ENCODE results near the gene SPRR2G.
"Not testable (repeated sequence)": the region's sequence is repeated elsewhere in the genome, so short reads cannot be mapped to it uniquely, and the experiment has no call there.

The SPRR2G gene

DNA sequence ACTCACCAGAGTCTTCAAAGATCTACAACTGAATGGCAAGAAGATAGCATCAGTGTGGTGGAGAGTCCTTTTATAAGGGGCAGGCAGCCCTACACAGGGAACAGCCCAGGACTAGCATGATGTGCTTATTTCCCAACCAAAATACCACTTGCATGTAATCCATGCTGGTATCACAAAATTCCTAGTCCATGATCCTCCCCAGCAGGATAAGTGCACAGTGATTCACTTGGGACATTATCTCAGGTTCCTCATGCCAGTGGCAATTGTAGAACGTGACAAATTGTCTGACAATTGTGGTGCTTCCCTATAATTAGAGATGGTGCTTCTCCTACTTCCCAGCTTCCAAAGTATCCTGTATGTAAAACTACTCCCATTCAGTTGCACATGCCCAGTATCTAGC, at the start of gene SPRR2G:
Gene SPRR2G (minus strand): TSS at position 45 of the 400 bp plus-strand sequence. CDS start 780 bp downstream, outside the sequence.
- no peak for DNase-seq (ENCODE audit: low read depth)

- no peak for DNase-seq (ENCODE audit: low read depth)
Observed at GRCh38 chr1:153195216-153195615, 44.5 kb upstream of the SPRR2G start.

GRCh38 chr1:153194331-153195050, 43.8 kb upstream of the SPRR2G start:
- no peak for DNase-seq (ENCODE audit: low read depth)

DNA sequence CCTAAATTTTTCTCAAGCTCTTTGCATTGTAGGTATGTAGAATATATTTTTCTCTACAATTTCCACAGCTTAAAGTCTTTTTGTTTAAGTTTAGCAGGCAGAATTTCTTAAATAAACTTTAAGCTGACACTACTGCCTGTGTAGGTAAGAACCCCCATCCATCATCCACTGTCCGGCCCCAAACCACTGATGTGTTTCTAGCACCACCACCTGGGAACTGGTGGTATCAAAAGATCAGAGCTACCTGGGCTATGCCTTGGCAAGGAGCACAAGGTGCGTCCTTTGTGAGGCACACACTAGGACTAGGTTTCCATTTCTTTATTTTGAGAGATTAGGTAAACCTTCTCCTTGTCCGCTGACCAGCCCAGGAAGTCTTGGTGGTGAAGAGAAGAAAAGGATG, 42.0 kb upstream of the SPRR2G start:
- DNase-seq (ENCODE audit: low read depth), result no peak

DNA sequence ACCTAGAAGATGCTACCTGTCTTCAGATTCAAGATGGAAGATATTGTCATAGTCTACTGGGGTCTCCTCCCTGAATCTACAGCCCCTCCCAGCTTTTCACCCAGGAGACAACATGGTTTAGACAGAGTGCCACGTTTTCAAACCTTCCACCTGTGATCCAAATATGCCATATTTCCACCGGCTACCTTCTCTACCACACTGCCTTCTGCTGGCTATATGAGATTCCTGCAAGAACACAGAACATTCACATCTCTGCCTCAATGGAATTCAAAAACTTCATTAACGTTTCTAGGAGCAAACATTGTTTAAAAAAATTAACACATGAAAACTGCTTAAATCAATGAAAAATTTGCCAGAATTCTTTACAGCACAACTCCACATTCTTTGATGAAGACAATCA, 39.7 kb upstream of the SPRR2G start:
- no peak for DNase-seq (ENCODE audit: low read depth)

DNA sequence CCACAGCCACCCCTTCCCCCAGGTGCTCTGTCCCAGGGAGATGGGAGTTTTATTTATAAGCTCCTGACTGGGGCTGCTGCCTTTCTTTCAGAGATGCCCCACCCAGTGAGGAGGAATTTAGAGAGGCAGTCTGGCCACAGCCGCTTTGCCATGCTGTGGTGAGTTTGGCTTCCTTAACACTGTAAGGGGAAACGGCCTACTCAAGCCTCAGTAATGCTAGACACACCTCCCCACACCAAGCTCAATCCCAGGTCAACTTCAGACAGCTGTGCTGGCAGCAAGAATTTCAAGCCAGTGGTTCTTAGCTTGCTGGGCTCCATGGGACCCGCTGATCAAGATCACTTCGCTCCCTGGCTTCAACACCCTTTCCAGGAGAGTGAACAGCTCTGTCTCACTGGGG, 37.6 kb upstream of the SPRR2G start:
- not testable (repeated sequence) for DNase-seq (ENCODE audit: low read depth)

- DNase-seq (ENCODE audit: low read depth), result no peak
Observed at GRCh38 chr1:153180556-153180955, 29.9 kb upstream of the SPRR2G start.

DNA sequence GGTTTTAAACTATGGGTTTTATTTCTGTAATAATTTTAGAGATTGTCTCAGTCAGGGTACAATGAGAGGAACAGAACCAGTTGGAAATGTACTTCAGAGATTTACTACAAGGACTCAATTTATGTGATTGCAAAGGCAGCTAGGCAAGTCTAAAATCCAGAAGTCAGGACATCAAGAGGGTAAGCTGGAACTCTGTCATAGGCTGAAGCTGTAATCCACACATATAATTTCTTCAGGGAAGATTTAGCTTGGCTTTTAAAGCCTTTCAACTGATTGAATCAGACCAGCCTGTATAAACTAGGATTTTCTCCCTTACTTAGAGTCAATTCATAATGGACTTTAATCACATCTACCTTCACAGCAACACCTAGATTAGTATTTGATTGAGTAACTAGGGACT, 28.2 kb upstream of the SPRR2G start:
- no peak for DNase-seq (ENCODE audit: low read depth)

GRCh38 chr1:153174624-153175023, 23.9 kb upstream of the SPRR2G start:
- DNase-seq (ENCODE audit: low read depth), result no peak

- DNase-seq (ENCODE audit: low read depth), result no peak
Observed at GRCh38 chr1:153168686-153169085, 18.0 kb upstream of the SPRR2G start.

GRCh38 chr1:153155541-153155940, 4.9 kb upstream of the SPRR2G start:
- DNase-seq (ENCODE audit: low read depth), result no peak

GRCh38 chr1:153152481-153152880, 1.8 kb upstream of the SPRR2G start:
- no peak for DNase-seq (ENCODE audit: low read depth)

- no peak for DNase-seq (ENCODE audit: low read depth)
Observed at GRCh38 chr1:153141377-153141776, 9.3 kb downstream of the SPRR2G start.

- no peak for DNase-seq (ENCODE audit: low read depth)
Observed at GRCh38 chr1:153140484-153140883, 10.2 kb downstream of the SPRR2G start.

GRCh38 chr1:153133743-153134142, 16.9 kb downstream of the SPRR2G start:
- no peak for DNase-seq (ENCODE audit: low read depth)

DNA sequence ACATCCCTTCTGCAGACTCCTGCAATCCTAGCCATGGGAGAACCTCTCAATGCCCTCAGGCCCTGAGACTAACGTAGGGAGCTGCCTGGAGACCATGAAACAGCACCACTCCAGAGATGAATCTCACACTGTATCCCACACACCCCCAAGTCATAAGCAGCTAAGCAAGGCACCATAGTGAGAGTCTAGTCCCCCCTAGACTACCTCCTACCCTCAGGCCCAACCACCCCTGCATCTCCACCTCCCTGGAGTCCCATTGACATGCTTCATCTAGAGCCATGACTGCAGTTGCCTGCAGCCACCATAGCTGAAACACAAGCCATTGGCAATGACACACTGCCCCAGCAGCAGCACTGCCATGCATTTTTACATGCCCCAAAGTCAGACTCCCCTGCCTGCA, 17.4 kb downstream of the SPRR2G start:
- DNase-seq (ENCODE audit: low read depth), result no peak

DNA sequence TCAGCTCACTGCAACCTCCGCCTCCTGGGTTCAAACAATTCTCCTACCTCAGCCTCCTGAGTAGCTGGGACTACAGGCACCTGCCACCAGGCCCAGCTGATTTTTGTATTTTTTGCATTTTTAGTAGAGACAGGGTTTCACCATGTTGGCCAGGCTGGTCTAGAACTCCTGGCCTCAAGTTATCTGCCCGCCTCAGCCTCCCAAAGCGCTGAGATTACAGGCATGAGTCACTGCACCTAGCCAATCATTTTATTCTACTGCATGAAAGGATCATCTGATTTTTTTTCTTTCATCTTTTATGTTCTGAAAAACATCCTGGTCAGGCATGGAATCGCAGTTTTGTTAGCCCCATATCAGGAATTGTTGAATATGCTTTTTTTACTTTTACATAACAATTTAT, 22.0 kb downstream of the SPRR2G start:
- DNase-seq (ENCODE audit: low read depth), result not testable (repeated sequence)

- no peak for DNase-seq (ENCODE audit: low read depth)
Observed at GRCh38 chr1:153127296-153127695, 23.4 kb downstream of the SPRR2G start.

DNA sequence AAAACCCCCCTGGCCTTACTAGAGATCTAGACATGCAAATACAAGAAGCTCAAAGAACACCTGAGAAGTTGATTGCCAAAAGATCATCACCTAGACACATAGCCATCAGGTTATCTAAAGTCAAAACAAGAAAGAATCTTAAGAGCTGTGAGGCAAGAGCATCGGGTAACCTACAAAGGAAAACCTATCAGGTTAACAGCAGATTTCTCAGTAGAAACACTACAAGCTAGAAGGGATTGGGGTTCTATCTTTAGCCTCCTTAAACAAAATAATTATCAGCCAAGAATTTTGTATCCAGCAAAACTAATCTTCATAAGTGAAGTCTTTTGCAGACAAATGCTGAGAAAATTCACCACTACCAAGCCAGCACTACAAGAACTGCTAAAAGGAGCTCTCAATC, 25.2 kb downstream of the SPRR2G start:
- DNase-seq (ENCODE audit: low read depth), result no peak

- DNase-seq (ENCODE audit: low read depth), result not testable (repeated sequence)
Observed at GRCh38 chr1:153123793-153124192, 26.9 kb downstream of the SPRR2G start.

DNA sequence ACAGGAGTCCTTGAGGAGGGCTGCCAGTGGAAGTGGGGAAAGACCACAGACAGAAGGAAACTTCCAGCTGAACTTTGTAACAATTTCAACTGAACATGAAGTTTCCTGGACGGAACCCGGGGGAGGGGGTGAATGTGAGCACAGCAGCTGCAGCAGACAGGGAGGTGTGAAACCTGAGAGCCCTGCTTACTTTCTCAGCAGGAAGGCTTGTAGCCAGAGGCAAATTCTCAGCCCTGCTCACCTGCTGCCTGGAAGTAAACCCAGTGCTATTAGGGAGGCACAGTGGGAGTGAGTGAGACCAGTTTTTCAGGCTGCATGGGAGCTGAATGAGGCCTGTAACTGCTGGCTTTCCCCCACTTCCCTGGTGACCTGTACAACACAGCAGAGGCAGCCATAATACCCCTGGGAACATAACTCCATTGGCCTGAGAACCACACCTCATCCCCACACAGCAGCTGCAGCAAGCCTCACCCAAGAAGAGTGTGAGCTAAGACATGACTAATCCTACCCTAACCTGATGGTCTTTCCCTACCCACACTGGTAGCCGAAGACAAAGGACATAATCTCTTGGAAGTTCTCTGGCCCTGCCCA, 27.8 kb downstream of the SPRR2G start:
- no peak for DNase-seq (ENCODE audit: low read depth)

- DNase-seq (ENCODE audit: low read depth), result no peak
Observed at GRCh38 chr1:153120945-153121344, 29.7 kb downstream of the SPRR2G start.

DNA sequence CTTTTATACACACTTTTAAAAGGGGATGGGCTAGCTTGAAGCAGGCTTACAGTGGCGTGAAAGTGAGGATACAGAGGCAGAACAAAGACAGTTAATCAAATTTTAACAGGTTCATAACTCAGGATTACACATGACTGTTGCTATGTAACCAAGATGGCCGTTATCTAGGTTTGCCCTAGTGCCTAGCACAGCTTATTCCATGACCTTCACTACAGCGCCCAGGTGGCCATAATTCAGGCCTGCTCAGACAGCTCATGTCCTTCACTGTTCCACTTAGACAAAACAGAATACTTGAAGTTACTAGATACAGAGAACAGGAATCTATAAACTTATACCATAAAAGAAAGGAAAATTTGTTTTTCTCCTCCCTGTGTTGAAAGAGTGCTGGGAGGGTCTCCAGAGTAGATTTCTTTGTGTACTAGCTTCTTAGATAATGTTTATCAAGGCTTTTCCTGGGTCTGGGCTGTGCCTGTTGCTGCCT, 31.2 kb downstream of the SPRR2G start:
- no peak for DNase-seq (ENCODE audit: low read depth)

GRCh38 chr1:153115264-153115663, 35.4 kb downstream of the SPRR2G start:
- not testable (repeated sequence) for DNase-seq (ENCODE audit: low read depth)

Data from activated T-cell treated with anti-CD3 and anti-CD28 coated beads for 48 hours (primary cell).